GM13976 (cell line): ENCODE measurements around the gene GLIS1.

Source experiments
- DNase-seq: peaks from one replicate; pipeline ENCODE4 v3.0.0; 2012; ENCODE audit warnings: low spot score
- in situ Hi-C: fragments of 300-500 bp; cut with MboI; formaldehyde crosslinking; loops from one replicate; pipeline ENCODE4 v1.12.0; 2022; ENCODE audit warnings: low sequenced_read_pairs, mixed read lengths, inconsistent platforms; ENCODE audit not compliant: unreplicated experiment
- TF ChIP-seq, protein P1 (sequence below): IDR thresholded peaks from 2 replicates; pipeline ENCODE4 v1.5.1; 2012; ENCODE audit warnings: borderline replicate concordance, mild to moderate bottlenecking; ENCODE audit not compliant: insufficient read depth; ENCODE audit errors: extremely low read depth, missing control alignments, control extremely low read depth

Gene GLIS1

DNA sequence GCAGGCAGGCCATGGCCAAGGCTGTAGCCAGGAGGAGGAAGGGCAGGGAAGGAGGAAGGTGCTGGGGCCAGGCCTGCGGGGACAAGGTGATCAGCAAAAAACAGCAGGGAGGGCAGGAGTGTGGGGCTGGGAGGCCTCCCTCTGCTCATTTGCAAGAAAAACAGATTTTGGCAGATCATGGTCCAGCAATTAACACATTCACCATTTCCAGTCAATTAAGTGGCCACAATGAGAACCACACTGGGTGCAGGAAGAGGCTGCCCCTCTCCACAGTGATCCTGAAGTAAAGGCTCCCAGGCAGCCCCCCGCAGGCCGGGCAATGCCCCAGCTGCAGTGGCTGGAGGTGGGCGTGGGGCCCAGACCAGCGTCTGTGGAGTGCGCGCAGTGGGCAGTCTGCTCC lies 225.1 kb downstream of the GLIS1 start:
- TF ChIP-seq, protein P1, sequence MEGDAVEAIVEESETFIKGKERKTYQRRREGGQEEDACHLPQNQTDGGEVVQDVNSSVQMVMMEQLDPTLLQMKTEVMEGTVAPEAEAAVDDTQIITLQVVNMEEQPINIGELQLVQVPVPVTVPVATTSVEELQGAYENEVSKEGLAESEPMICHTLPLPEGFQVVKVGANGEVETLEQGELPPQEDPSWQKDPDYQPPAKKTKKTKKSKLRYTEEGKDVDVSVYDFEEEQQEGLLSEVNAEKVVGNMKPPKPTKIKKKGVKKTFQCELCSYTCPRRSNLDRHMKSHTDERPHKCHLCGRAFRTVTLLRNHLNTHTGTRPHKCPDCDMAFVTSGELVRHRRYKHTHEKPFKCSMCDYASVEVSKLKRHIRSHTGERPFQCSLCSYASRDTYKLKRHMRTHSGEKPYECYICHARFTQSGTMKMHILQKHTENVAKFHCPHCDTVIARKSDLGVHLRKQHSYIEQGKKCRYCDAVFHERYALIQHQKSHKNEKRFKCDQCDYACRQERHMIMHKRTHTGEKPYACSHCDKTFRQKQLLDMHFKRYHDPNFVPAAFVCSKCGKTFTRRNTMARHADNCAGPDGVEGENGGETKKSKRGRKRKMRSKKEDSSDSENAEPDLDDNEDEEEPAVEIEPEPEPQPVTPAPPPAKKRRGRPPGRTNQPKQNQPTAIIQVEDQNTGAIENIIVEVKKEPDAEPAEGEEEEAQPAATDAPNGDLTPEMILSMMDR: no peak
- no peak for DNase-seq
- in situ Hi-C loops: no loop called here

GRCh38 chr1:53512807-53513755 lies 225.9 kb downstream of the GLIS1 start:
- in situ Hi-C loops: no loop called here
- TF ChIP-seq, protein P1: no peak
- no peak for DNase-seq

DNA sequence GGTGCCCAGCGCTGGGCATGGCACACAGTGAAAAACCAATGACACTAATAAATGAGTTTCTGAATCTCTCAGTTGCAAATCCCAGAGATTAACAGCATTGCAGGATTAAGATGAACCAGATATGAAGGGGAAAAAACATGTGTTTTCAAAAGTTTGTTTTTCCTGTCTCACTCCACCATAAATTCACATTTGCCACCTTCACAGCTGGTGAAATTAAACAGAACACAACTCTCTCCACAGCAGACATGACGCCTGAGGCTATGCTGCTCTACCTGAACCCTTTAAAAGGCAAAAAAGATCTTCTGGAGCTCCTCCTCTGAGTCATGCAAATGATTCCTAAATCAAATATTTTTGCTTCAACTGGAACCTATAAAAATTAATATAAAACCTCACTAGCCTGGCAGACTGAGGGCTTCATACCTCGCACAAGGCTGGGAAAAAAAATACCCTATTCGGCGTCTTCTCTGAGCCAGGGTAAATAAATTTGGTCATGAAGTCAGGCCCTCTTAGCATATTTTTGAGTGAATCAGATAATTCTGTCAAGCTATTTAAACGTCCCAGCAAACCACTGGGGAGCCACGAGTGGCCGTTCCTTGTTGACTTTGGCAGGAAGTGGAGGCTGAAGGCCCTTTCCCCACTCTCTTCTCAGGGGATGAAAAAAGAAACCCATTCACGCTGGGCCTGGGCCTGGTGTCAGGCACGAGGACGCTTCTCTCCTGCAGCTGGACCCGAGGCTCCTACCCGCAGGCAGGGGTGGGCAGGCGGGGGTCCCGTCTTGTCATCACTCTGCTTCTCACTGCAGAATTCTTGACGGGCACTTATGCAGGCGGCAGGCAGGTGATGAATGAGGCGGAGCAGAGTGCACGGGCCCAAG lies 226.8 kb downstream of the GLIS1 start:
- TF ChIP-seq, protein P1: no peak
- in situ Hi-C loops: no loop called here
- DNase-seq: no peak

DNA sequence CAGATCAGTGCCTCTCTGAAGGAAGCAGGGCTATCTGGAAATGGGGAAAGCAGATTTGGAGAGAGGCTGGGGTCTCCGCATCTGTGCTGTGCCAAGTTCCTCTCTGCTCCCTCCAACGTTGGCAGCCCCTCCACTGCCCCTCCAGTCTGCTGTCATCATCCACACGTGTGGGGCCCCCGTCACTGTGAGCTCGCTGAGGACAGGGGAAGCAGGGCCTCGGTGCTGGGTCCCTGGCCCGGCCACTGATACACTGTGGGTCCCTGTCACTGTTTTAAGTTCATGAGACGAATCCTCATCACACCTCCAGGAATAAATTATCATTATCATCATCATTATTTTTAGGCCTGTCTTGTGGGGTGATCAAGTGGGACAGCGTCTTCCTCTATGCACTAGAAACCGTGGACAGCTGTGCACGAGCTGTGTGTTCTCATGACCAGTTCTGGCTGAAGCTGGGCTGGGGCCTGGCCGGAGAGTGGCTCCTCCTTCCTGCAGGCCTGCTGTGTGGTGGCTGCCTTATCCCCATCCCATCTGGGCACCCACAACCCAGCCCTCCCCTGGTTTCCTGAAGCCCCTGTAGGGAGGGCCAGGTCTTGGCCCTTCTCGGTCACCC lies 227.5 kb downstream of the GLIS1 start:
- TF ChIP-seq, protein P1: no peak
- in situ Hi-C loops: no loop called here
- no peak for DNase-seq

DNA sequence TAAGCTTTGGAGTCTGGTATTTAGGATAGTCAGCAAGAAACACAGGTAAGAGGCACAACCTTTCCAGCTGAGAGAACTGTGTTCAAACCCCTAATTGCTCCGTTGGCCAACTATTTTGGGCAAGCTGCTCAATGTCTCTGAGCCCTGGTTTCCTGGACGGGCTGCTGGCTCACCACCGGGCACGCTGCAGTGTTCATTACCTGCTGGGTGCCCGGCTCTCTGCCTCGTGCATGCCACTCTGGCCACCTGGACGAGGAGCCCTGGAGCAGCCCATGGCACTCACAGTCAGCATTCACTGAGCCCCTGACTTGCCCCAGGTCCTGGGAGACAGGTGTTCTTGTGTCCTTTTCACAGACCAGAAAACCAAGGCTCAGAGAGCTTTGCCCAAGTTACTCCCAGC lies 228.7 kb downstream of the GLIS1 start:
- DNase-seq: no peak
- in situ Hi-C loops: no loop called here
- TF ChIP-seq, protein P1: no peak

- TF ChIP-seq, protein P1: no peak
- no peak for DNase-seq
- in situ Hi-C loops: no loop called here
Measured at GRCh38 chr1:53509775-53510174, 229.2 kb downstream of the GLIS1 start.
